HuH-7.5 (cell line): ENCODE data around the gene NEK8.
"Not testable (repeated sequence)": the region's sequence is repeated elsewhere in the genome, so short reads cannot be mapped to it uniquely, and the experiment has no call there.

Experiments used
- DNase-seq: peaks from one replicate; pipeline ENCODE4 v3.0.0; 2011; ENCODE audit warnings: low spot score

Gene NEK8

GRCh38 chr17:28763804-28764266 lies 35.2 kb downstream of the NEK8 start:
- peak; percentile 74 for DNase-seq

- no peak for DNase-seq
Measured at GRCh38 chr17:28765038-28765437, 36.5 kb downstream of the NEK8 start.

- DNase-seq: no peak
Measured at GRCh38 chr17:28773736-28774135, 45.1 kb downstream of the NEK8 start.

- DNase-seq: no peak
Measured at GRCh38 chr17:28774206-28774605, 45.6 kb downstream of the NEK8 start.

GRCh38 chr17:28777178-28777577 lies 48.6 kb downstream of the NEK8 start:
- DNase-seq: no peak

GRCh38 chr17:28779601-28780000 lies 51.0 kb downstream of the NEK8 start:
- not testable (repeated sequence) for DNase-seq

GRCh38 chr17:28783161-28783560 lies 54.6 kb downstream of the NEK8 start:
- no peak for DNase-seq

GRCh38 chr17:28788100-28788499 lies 59.5 kb downstream of the NEK8 start:
- no peak for DNase-seq
